Renal cortical epithelial cell (primary cell): Measurements from ENCODE around the gene UBASH3A. TPM values are rescaled to one million over a fixed set of nuclear protein-coding genes. Genes with fewer than 3 reads are reported as not detected.
"Not testable (repeated sequence)": the region's sequence is repeated elsewhere in the genome, so short reads cannot be mapped to it uniquely, and the experiment has no call there.

ENCODE experiments used
- DNase-seq: peaks from one replicate; pipeline ENCODE4 v3.0.0-alpha.2; 2011; ENCODE audit warnings: low read depth
- total RNA-seq: library from RNA; depleted of rRNA; stranded (reverse); fragments of >200 nt; gene quantifications from 2 replicates; pipeline ENCODE4 v1.2.3, GENCODE V29; 2014

UBASH3A gene
- total RNA-seq, 1 donor from 2014 or later = not detected

GRCh38 chr21:42390696-42391095, 13.0 kb upstream of the UBASH3A start:
- DNase-seq = no peak

- DNase-seq = no peak
These were observed 12.4 kb upstream of the UBASH3A start for GRCh38 chr21:42391297-42391696.

- peak; percentile 49 for DNase-seq
These were observed 10.8 kb upstream of the UBASH3A start for GRCh38 chr21:42392731-42393442.

- DNase-seq = no peak
These were observed 10.2 kb upstream of the UBASH3A start for GRCh38 chr21:42393443-42393950.

GRCh38 chr21:42395302-42395701, 8.4 kb upstream of the UBASH3A start:
- no peak for DNase-seq

GRCh38 chr21:42395905-42396651, 7.6 kb upstream of the UBASH3A start, which contains the start of gene TMPRSS3:
Gene TMPRSS3 (minus strand): TSS chr21:42396052. CDS start chr21:42395417, 635 bp downstream.
- peak; percentile 79 for DNase-seq

GRCh38 chr21:42396799-42397745, 6.6 kb upstream of the UBASH3A start:
- no peak for DNase-seq

GRCh38 chr21:42397746-42398394, 5.8 kb upstream of the UBASH3A start:
- DNase-seq = no peak

GRCh38 chr21:42398436-42399028, 5.2 kb upstream of the UBASH3A start:
- no peak for DNase-seq

GRCh38 chr21:42400525-42400924, 3.2 kb upstream of the UBASH3A start:
- no peak for DNase-seq

- DNase-seq = no peak
These were observed 2.5 kb upstream of the UBASH3A start for GRCh38 chr21:42401154-42401553.

GRCh38 chr21:42401820-42402251, 1.9 kb upstream of the UBASH3A start:
- DNase-seq = no peak

GRCh38 chr21:42404539-42404938, 837 bp downstream of the UBASH3A start:
- no peak for DNase-seq

GRCh38 chr21:42405064-42406013, 1.6 kb downstream of the UBASH3A start:
- no peak for DNase-seq

- no peak for DNase-seq
These were observed 2.5 kb downstream of the UBASH3A start for GRCh38 chr21:42406201-42406621.

- no peak for DNase-seq
These were observed 3.2 kb downstream of the UBASH3A start for GRCh38 chr21:42406866-42407265.

- no peak for DNase-seq
These were observed 3.8 kb downstream of the UBASH3A start for GRCh38 chr21:42407476-42407875.

GRCh38 chr21:42408718-42409117, 5.0 kb downstream of the UBASH3A start:
- not testable (repeated sequence) for DNase-seq

- no peak for DNase-seq
These were observed 5.7 kb downstream of the UBASH3A start for GRCh38 chr21:42409366-42409765.
